ENCODE measurements around the gene OR10H2. TPM values are rescaled to one million over a fixed set of nuclear protein-coding genes. Genes with fewer than 3 reads are reported as not detected.

The OR10H2 gene, protein sequence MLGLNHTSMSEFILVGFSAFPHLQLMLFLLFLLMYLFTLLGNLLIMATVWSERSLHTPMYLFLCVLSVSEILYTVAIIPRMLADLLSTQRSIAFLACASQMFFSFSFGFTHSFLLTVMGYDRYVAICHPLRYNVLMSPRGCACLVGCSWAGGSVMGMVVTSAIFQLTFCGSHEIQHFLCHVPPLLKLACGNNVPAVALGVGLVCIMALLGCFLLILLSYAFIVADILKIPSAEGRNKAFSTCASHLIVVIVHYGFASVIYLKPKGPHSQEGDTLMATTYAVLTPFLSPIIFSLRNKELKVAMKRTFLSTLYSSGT
- total RNA-seq (2022; extraction: Qiagen RNA extraction; ENCODE audit: low read depth): not detected in 5 replicates

DNA sequence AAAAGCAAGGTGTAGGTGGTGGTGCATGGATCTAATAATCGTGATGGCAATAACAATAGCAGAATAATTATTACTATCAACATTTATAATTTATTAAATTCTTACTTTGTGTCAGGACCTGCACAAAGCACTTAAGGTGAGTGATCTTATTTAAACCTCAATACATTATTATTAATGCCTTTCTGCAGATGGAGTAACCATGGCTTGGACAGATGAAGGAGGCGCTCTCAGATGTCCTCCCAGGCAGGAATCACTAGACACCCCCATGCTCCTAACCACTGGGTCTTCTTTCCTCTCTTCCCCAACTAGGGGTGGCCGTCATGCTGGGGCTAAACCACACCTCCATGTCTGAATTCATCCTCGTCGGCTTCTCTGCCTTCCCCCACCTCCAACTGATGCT lies at the start of gene OR10H2:
Gene OR10H2 (plus strand): TSS at position 301 of the 400 bp plus-strand sequence. CDS start 20 bp downstream, at position 321.

DNA sequence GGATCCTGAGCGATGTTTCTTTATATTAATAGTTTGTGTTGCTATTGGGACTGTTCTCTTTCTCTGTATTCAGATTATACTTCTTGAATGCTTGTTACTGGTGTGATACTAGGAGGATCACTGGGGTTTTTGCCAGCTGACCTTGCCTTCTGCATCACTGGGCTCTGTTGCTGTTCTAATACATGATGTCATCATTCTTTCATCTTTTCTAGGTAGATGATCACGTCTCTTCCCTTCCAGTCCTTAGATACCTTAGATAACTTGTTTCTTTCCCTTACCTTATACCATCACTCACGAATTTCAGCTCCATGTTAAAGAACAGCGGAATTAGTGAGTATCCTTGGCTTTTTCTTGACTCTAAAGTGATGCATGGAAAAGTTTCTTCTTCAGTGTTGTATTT lies 9.9 kb downstream of the OR10H2 start, which contains the start of gene OR10H3:
Gene OR10H3 (plus strand): TSS at position 264 of the 400 bp plus-strand sequence. CDS start 3,408 bp downstream, outside the sequence.

Other genes with a start within 250 kb of the OR10H2 start
- not detected in 5 replicates for gene PGLYRP2, start 248.5 kb upstream of the OR10H2 start, total RNA-seq (2022; extraction: Qiagen RNA extraction; ENCODE audit: low read depth)
- gene CYP4F22, start 219.5 kb upstream of the OR10H2 start, total RNA-seq (2022; extraction: Qiagen RNA extraction; ENCODE audit: low read depth): 0.09 to 0.21 TPM (median 0.13 TPM) in 4 of 5 replicates, not detected in the other
- not detected in 5 replicates for gene CYP4F8, start 112.8 kb upstream of the OR10H2 start, total RNA-seq (2022; extraction: Qiagen RNA extraction; ENCODE audit: low read depth)
- 2.2 to 3.4 TPM (median 3.0 TPM) in 5 replicates for gene CYP4F3, start 87.1 kb upstream of the OR10H2 start, total RNA-seq (2022; extraction: Qiagen RNA extraction; ENCODE audit: low read depth)
- gene CYP4F12, start 54.9 kb upstream of the OR10H2 start, total RNA-seq (2022; extraction: Qiagen RNA extraction; ENCODE audit: low read depth): 1.8 to 2.7 TPM (median 2.1 TPM) in 5 replicates
- gene OR10H3, start 10.0 kb downstream of the OR10H2 start, total RNA-seq (2022; extraction: Qiagen RNA extraction; ENCODE audit: low read depth): not detected in 5 replicates
- not detected in 5 replicates for gene OR10H5, start 59.6 kb downstream of the OR10H2 start, total RNA-seq (2022; extraction: Qiagen RNA extraction; ENCODE audit: low read depth)
- gene OR10H1, start 87.6 kb downstream of the OR10H2 start, total RNA-seq (2022; extraction: Qiagen RNA extraction; ENCODE audit: low read depth): not detected in 5 replicates
- gene CYP4F2, start 170.1 kb downstream of the OR10H2 start, total RNA-seq (2022; extraction: Qiagen RNA extraction; ENCODE audit: low read depth): 0.10 TPM in 1 of 5 replicates, not detected in the others
- 5.1 to 6.8 TPM (median 5.6 TPM) in 5 replicates for gene CYP4F11, start 206.5 kb downstream of the OR10H2 start, total RNA-seq (2022; extraction: Qiagen RNA extraction; ENCODE audit: low read depth)
- not detected in 5 replicates for gene OR10H4, start 221.0 kb downstream of the OR10H2 start, total RNA-seq (2022; extraction: Qiagen RNA extraction; ENCODE audit: low read depth)

All from A549 treated with ZK216348 at 1 μM for 4 hours (cell line).